Neutrophil (primary cell): ENCODE measurements around the gene CLEC10A.
"Not testable (repeated sequence)": the region's sequence is repeated elsewhere in the genome, so short reads cannot be mapped to it uniquely, and the experiment has no call there.

ENCODE experiments used
- H3K27ac ChIP-seq: fragments of 200-600 bp; sonication (generic); 2 replicates; pipeline ENCODE4 v1.5.1; 2016; ENCODE audit warnings: mild to moderate bottlenecking, moderate library complexity
- H3K27me3 ChIP-seq: fragments of 200-600 bp; sonication (generic); 2 replicates; pipeline ENCODE4 v1.6.0; 2016; ENCODE audit warnings: mild to moderate bottlenecking
- H3K36me3 ChIP-seq: fragments of 200-600 bp; sonication (generic); 2 replicates; pipeline ENCODE4 v1.5.1; 2017
- H3K4me1 ChIP-seq, 2 experiments: fragments of 200-600 bp in 1 of 2; sonication (generic) in 1 of 2; 1 replicate in 1 of 2; 2 replicates in 1 of 2; pipeline versions ENCODE4 v1.5.1 to v1.6.1; 2013 to 2016; ENCODE audit warnings: low read depth in 1 of 2, low read length in 1 of 2, mild to moderate bottlenecking in 1 of 2, moderate library complexity in 1 of 2; ENCODE audit not compliant: control insufficient read depth in 1 of 2, insufficient read depth in 1 of 2
- H3K4me3 ChIP-seq, 2 experiments: fragments of 200-600 bp in 1 of 2; sonication (generic) in 1 of 2; 1 replicate in 1 of 2; 2 replicates in 1 of 2; pipeline ENCODE4 v1.5.1; 2013 to 2016; ENCODE audit warnings: low read depth in 1 of 2, low read length in 1 of 2, mild to moderate bottlenecking in 1 of 2, moderate library complexity in 1 of 2
- H3K9me3 ChIP-seq: fragments of 200-600 bp; sonication (generic); 2 replicates; pipeline ENCODE4 v1.5.1; 2016
- TF ChIP-seq, protein P1 (sequence below): fragments of 200-600 bp; sonication (generic); IDR thresholded peaks from 2 replicates; pipeline ENCODE4 v1.5.1; 2016; ENCODE audit warnings: antibody characterized with exemption

The CLEC10A gene

DNA sequence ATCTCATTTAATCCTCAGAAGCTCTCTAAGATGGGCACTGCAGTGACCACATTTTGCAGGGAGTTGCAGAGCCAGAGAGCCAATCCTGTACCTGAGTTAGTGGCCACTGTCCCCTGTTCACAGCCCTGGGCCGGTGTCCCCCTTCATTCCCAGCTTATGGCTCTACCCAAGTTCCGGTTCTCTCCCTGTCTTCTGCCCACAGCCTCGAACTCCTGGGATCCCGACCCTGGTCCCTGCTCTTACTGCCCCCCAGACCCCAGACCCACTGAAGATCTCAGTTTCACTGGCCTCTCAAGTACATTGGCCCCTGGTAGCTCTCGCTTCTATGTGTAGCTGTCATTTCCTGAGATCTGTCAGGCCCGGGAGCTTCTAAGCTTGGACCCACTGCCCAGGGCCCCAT is 22.4 kb upstream of the CLEC10A start:
- Histone ChIP-seq H3K36me3 (no peaks in the 10 kb centered on the region), H3K27me3 (peaks cover 7% of the 10 kb centered on the region), H3K4me3 (no peak overlapping the region), H3K4me1 (no peaks in the 10 kb centered on the region), H3K27ac (no peak overlapping the region), H3K9me3 (no peaks in the 10 kb centered on the region)
- TF ChIP-seq, protein P1, sequence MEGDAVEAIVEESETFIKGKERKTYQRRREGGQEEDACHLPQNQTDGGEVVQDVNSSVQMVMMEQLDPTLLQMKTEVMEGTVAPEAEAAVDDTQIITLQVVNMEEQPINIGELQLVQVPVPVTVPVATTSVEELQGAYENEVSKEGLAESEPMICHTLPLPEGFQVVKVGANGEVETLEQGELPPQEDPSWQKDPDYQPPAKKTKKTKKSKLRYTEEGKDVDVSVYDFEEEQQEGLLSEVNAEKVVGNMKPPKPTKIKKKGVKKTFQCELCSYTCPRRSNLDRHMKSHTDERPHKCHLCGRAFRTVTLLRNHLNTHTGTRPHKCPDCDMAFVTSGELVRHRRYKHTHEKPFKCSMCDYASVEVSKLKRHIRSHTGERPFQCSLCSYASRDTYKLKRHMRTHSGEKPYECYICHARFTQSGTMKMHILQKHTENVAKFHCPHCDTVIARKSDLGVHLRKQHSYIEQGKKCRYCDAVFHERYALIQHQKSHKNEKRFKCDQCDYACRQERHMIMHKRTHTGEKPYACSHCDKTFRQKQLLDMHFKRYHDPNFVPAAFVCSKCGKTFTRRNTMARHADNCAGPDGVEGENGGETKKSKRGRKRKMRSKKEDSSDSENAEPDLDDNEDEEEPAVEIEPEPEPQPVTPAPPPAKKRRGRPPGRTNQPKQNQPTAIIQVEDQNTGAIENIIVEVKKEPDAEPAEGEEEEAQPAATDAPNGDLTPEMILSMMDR: no peak

DNA sequence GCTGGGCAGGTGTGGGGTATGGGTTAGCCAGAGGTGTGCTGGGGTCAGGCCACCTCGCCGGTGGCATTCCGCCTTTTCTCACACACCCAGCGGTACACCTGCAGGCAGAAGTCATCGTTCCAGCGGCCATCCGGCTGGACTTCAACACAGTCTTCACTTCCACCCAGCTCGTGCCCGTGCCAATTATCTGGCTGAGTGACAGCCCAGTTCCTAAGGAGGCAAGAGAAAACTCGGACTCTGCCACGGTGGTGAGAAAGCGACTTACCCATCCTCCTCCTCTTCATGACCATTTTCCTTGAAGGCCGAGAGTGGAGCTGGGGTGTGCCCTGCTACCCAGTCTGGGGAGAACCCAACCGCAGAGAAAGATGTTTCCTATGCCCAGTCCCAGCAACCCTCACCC is 21.5 kb upstream of the CLEC10A start:
- TF ChIP-seq, protein P1: no peak
- Histone ChIP-seq H3K27ac (no peak overlapping the region), H3K4me3 (no peak overlapping the region)

DNA sequence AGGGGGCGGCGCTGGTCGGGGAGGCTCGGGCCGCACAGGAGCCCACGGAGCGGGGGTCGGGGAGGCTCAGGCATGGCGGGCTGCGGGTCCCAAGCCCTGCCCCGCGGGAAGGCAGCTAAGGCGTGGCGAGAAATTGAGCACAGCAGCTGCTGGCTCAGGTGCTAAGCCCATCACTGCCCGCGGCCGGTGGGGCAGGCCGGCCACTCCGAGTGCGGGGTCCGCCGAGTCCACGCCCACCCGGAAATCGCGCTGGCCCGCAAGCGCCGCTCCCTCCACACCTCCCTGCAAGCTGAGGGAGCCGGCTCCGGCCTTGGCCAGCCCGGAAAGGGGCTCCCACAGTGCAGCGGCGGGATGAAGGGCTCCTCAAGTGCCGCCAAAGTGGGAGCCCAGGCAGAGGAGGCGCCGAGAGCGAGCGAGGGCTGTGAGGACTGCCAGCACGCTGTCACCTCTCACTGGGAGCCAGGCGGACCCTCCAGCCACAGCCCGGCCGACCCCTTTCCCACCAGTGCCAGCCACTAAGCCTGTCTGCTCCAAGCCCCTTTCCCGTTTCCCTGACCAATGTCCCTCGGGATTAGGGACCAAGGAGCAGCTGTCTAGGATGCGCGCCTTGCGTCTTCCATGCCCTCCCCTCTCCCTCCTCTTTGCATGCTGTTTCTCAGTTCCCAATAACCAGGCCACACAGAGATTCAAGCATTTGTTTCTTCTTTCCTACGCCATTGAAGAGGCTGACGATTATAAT is 20.8 kb upstream of the CLEC10A start:
- H3K27me3 ChIP-seq, H3K27ac ChIP-seq, H3K9me3 ChIP-seq, H3K4me3 ChIP-seq, H3K4me1 ChIP-seq, H3K36me3 ChIP-seq: not testable (repeated sequence)

More for the DNA sequence above, 21.5 kb upstream of the CLEC10A start:
- H3K36me3 ChIP-seq: no peaks in the 10 kb centered on the region
- no peaks in the 10 kb centered on the region for H3K9me3 ChIP-seq
- no peaks in the 10 kb centered on the region for H3K4me1 ChIP-seq
- peaks cover 7% of the 10 kb centered on the region for H3K27me3 ChIP-seq

DNA sequence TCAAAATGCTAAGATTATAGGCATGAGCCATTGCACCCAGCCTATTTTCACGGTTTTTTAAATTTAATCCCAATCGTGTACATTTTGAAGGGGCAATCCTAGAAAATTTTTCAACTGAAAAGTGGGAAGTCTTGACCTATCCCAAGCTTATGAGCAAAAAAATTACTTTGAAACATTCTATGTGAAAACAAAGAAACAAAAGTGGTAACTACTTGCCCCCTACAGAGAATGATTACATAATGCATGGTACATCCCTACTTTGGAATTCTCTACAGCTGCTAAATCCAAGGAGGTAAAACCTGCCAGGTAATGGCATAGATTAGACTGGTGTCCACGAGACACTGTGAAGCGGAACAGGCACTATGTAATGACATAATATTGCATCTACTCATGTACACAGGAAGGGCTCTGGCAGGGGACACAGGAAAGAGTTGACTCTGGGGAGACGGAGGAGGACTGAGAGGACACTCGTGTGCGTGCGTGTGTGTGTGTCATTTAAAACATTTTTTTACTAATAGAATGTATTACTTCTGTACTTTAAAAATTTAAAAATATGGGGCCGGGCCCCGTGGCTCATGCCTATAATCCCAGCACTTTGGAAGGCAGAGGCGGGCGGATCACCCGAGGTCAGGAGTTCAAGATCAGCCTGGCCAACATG is 18.9 kb upstream of the CLEC10A start:
- Histone ChIP-seq H3K9me3 (no peaks in the 10 kb centered on the region), H3K4me1 (no peaks in the 10 kb centered on the region), H3K36me3 (no peaks in the 10 kb centered on the region), H3K27me3 (peaks cover 28% of the 10 kb centered on the region), H3K4me3 (no peak overlapping the region), H3K27ac (no peak overlapping the region)
- TF ChIP-seq, protein P1: no peak

DNA sequence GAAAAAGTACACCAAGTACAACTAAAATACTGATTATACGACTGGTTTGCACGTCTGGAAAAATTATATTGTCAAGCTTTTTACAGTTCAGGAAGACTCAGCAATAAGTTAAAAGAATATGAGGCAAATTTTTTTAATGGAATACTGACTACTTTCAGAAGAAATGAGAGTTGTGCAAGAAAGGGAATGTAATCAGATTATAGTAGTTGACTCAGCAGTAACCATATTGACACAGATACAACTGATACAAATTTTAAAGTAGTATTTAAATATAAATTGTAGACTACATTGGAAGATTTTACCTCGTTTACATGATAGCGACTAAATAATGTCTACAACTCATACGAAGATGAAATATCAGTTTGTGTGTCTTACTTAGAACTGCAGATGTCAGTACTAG is 17.9 kb upstream of the CLEC10A start:
- TF ChIP-seq, protein P1: no peak
- Histone ChIP-seq H3K9me3 (no peaks in the 10 kb centered on the region), H3K4me3 (no peak overlapping the region), H3K27me3 (peaks cover 38% of the 10 kb centered on the region), H3K36me3 (no peaks in the 10 kb centered on the region), H3K27ac (no peak overlapping the region), H3K4me1 (no peaks in the 10 kb centered on the region)

DNA sequence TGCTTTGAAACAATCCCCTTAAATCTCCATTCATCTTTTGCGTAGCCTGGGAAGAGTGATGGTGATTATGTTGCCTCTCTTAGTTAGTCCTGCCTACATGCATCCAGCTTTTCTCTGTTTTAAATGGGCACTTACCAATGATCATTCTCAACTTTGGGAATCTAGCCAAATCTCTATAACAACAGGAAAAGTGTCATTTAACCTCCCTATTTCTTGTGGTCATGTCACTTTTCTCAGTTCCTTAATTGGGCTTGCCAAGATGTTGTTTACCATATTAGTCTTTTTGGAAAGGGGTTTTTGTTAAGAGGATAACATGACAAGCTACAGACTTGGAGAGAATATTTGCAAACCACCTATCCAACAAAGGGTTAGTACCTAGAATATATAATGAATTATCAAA is 15.6 kb upstream of the CLEC10A start:
- Histone ChIP-seq H3K4me1 (no peaks in the 10 kb centered on the region), H3K9me3 (no peaks in the 10 kb centered on the region), H3K27ac (no peak overlapping the region), H3K36me3 (no peaks in the 10 kb centered on the region), H3K4me3 (no peak overlapping the region), H3K27me3 (peaks cover 38% of the 10 kb centered on the region)
- TF ChIP-seq, protein P1: no peak
